AG09309 (cell line): ENCODE measurements around the gene TBC1D14.

Experiments
- DNase-seq: peaks from one replicate; pipeline ENCODE4 v3.0.0-alpha.2; 2010; ENCODE audit warnings: low read depth
- H3K4me3 ChIP-seq: 2 replicates; pipeline ENCODE4 v1.5.1; 2011; ENCODE audit warnings: mild to moderate bottlenecking, low read depth, low read length, moderate library complexity; ENCODE audit not compliant: control insufficient read depth
- TF ChIP-seq, protein P1 (sequence below): IDR thresholded peaks from 2 replicates; pipeline ENCODE4 v1.5.1; 2011; ENCODE audit warnings: mild to moderate bottlenecking, low read depth, low read length, inconsistent platforms; ENCODE audit not compliant: insufficient read depth, control insufficient read depth; ENCODE audit errors: missing control alignments

TBC1D14 gene

DNA sequence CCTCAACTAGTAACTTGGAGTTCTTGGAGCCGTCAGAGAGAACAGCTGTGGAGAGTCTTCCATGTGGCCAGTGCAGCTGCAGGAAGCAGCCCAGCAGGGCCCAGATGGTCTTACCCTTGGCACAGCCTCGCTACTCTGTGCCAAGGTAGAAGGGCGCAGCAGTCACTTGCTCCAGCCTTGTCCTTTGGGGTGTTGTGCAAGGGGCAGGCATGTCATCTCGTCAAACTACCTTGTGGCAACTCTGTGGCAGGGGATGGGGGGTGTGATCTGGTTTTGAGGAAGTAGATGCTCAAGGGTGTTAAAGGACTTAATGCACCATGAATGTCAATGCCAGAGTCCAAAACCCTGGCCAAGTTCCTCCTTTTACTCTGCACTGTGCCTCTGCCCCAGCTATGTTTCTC lies 34.2 kb upstream of the TBC1D14 start:
- H3K4me3 ChIP-seq, result no peak overlapping the region
- no peak for DNase-seq
- TF ChIP-seq, protein P1, sequence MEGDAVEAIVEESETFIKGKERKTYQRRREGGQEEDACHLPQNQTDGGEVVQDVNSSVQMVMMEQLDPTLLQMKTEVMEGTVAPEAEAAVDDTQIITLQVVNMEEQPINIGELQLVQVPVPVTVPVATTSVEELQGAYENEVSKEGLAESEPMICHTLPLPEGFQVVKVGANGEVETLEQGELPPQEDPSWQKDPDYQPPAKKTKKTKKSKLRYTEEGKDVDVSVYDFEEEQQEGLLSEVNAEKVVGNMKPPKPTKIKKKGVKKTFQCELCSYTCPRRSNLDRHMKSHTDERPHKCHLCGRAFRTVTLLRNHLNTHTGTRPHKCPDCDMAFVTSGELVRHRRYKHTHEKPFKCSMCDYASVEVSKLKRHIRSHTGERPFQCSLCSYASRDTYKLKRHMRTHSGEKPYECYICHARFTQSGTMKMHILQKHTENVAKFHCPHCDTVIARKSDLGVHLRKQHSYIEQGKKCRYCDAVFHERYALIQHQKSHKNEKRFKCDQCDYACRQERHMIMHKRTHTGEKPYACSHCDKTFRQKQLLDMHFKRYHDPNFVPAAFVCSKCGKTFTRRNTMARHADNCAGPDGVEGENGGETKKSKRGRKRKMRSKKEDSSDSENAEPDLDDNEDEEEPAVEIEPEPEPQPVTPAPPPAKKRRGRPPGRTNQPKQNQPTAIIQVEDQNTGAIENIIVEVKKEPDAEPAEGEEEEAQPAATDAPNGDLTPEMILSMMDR, result no peak

DNA sequence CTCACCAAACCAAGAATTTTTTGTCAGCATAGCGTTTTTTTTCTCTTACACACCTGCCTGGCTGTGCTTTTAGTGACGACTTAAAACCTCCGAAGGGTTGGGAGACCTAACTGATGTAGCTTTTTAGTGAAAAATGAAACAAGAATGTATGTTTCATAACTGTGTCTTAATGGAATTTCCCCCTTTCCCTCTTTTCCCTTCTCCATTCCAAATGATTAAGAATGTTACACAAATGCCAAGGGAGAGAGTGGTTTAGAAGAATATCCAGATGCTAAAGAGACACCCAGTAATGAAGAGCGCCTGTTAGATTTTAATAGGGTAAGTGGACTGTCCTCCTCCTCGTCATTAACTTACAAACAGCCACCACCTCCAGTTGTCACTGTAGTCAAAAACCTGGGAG lies 33.2 kb upstream of the TBC1D14 start:
- TF ChIP-seq, protein P1, result no peak
- no peak for DNase-seq
- no peak overlapping the region for H3K4me3 ChIP-seq

DNA sequence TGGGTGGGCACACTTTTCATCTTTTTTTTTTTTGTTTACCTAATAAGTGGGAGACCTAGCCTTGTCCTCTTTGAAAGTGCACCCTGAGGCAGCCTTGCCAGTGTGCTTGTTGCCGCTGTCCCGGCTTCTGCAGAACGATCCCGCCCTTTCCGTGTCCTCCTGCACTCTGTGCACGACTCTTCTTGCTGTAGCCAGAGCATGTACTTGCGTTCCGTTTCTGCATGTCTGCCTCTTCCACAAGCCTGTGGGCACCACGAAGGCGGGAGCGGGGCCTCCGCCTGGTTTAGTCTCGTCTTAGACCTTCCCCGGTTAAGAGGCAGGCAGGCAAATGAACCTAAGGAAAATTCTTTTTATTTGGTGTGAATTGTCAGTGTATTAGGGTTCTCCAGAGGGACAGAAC lies 32.6 kb upstream of the TBC1D14 start:
- no peak for DNase-seq
- TF ChIP-seq, protein P1, result no peak

DNA sequence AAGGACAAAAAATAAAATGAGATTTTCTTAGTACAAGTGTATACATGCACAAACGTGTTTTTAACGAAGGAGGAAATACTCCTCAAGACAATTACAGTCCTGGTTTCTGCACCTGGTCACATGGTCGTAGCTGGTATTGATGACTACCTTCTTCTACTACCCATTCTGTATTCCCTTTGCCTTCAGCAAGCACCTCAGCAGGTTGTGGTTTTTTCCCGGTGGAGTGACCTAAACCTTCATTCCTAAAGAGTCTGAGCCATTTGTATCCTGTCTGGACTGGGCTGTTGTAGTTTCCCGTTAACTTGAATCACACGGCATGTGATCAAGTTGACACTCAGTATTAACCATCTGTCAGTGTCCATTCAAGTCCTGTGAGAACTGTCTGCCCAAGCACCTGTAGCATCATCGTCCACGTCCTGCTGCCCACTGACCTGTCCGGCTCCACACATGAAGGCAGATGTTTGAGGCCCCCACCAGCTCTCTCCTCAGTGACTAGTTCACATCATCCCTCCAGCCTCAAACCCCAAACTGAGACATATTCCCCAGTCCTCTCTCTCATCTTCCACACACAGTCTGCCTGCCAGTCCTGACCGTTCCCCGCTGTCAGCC lies 31.1 kb upstream of the TBC1D14 start:
- H3K4me3 ChIP-seq, result no peak overlapping the region
- no peak for DNase-seq
- TF ChIP-seq, protein P1, result no peak

More for the DNA sequence above, 32.6 kb upstream of the TBC1D14 start:
- H3K4me3 ChIP-seq, result no peak overlapping the region

DNA sequence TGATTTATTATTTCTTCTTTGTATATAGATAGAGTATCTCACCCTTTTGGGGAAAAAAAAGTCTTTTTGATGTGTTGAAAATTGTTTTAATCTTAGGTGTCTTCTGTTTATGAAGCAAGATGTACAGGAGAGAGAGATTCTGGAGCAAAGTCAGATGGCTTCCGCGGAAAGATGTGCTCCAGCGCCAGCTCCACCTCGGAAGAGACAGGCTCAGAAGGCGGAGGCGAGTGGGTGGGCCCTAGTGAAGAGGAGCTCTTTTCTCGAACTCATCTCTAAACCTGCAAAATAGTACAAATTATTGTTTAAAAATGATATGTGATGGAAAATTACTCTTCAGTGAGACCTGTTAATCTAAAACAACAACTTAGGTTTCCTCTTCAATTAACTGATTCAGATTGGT lies 28.9 kb upstream of the TBC1D14 start:
- TF ChIP-seq, protein P1, result no peak
- no peak overlapping the region for H3K4me3 ChIP-seq
- DNase-seq, result no peak

DNA sequence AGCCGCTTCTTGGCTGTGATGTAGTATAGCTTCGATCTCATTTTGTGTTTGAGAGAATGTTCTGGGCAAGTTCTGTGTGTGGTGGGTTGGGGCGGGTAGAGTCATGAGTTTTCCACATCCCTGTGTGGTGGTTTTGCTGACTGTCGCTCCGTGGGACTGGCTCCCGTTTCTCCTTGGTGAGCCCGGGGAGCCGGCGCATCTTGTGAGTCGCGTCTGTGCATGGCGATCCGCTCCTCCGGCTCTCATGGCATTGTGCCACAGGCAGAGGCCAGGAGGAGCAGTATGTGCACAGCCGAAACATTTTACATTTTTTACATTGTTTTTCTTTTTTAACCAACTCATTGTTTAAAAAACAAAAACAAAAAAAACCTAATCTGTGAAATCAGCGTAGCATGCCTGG lies 27.7 kb upstream of the TBC1D14 start:
- DNase-seq, result no peak
- TF ChIP-seq, protein P1, result no peak
- no peak overlapping the region for H3K4me3 ChIP-seq
